Fibroblast of skin of right biceps (primary cell): ENCODE measurements around the gene WWOX.

Experiments
- DNase-seq: peaks from one replicate; pipeline ENCODE4 v3.0.0-alpha.2; 2013

Gene WWOX

GRCh38 chr16:78368121-78369102 is 269.0 kb downstream of the WWOX start:
- no peak for DNase-seq

- no peak for DNase-seq
Measured at GRCh38 chr16:78372277-78372676, 272.8 kb downstream of the WWOX start.

GRCh38 chr16:78375055-78375679 is 275.7 kb downstream of the WWOX start:
- no peak for DNase-seq

- DNase-seq: no peak
Measured at GRCh38 chr16:78376452-78376851, 277.0 kb downstream of the WWOX start.

GRCh38 chr16:78377312-78377711 is 277.9 kb downstream of the WWOX start:
- no peak for DNase-seq

- DNase-seq: no peak
Measured at GRCh38 chr16:78381060-78381459, 281.6 kb downstream of the WWOX start.

GRCh38 chr16:78383118-78383517 is 283.7 kb downstream of the WWOX start:
- no peak for DNase-seq

- DNase-seq: no peak
Measured at GRCh38 chr16:78385086-78385805, 285.8 kb downstream of the WWOX start.

- no peak for DNase-seq
Measured at GRCh38 chr16:78386557-78387324, 287.3 kb downstream of the WWOX start.

GRCh38 chr16:78389009-78389498 is 289.6 kb downstream of the WWOX start:
- DNase-seq: no peak

GRCh38 chr16:78390092-78390491 is 290.6 kb downstream of the WWOX start:
- DNase-seq: no peak

GRCh38 chr16:78390508-78391324 is 291.3 kb downstream of the WWOX start:
- DNase-seq: no peak

GRCh38 chr16:78392585-78393195 is 293.2 kb downstream of the WWOX start:
- DNase-seq: no peak

- no peak for DNase-seq
Measured at GRCh38 chr16:78395035-78395434, 295.6 kb downstream of the WWOX start.

- DNase-seq: no peak
Measured at GRCh38 chr16:78396046-78396445, 296.6 kb downstream of the WWOX start.

- DNase-seq: no peak
Measured at GRCh38 chr16:78396673-78397072, 297.2 kb downstream of the WWOX start.

- DNase-seq: no peak
Measured at GRCh38 chr16:78399384-78399783, 299.9 kb downstream of the WWOX start.

GRCh38 chr16:78402833-78403232 is 303.4 kb downstream of the WWOX start:
- DNase-seq: no peak

GRCh38 chr16:78405040-78405439 is 305.6 kb downstream of the WWOX start:
- no peak for DNase-seq

- DNase-seq: no peak
Measured at GRCh38 chr16:78405833-78406232, 306.4 kb downstream of the WWOX start.

- DNase-seq: peak; percentile 34
Measured at GRCh38 chr16:78407191-78407590, 307.7 kb downstream of the WWOX start.
